Breast epithelium (tissue), 4 donors: ENCODE data around the gene APOBEC3A. TPM values are rescaled to one million over a fixed set of nuclear protein-coding genes. Genes with fewer than 3 reads are reported as not detected.
"Not testable (repeated sequence)": the region's sequence is repeated elsewhere in the genome, so short reads cannot be mapped to it uniquely, and the experiment has no call there.

Experiments
- DNase-seq, 2 donors: peaks; one replicate each; pipeline ENCODE4 v3.0.0-alpha.2; 2019; ENCODE audit warnings: low spot score in 2 of 2
- H3K27ac ChIP-seq, 2 donors: fragments of 200-600 bp; sonication (generic) in 1 of 2; one replicate each; pipeline ENCODE4 v1.5.1; 2016 to 2019; ENCODE audit warnings: mild to moderate bottlenecking in 1 of 2
- H3K27me3 ChIP-seq, 2 donors: fragments of 200-600 bp; sonication (generic) in 1 of 2; one replicate each; pipeline versions ENCODE4 v1.5.1 to v1.6.0; 2017 to 2019; ENCODE audit warnings: control low read depth in 1 of 2, mild to moderate bottlenecking in 1 of 2
- H3K36me3 ChIP-seq: fragments of 200-600 bp; one replicate; pipeline ENCODE4 v1.5.1; 2019
- H3K4me1 ChIP-seq, 2 donors: fragments of 200-600 bp; sonication (generic); one replicate each; pipeline ENCODE4 v1.5.1; 2016 to 2019; ENCODE audit warnings: control low read depth in 1 of 2
- H3K4me3 ChIP-seq, 3 donors: fragments of 200-600 bp; sonication (generic); 1 replicate in 2 of 3; 2 replicates in 1 of 3; pipeline ENCODE4 v1.5.1; 2016 to 2019; ENCODE audit warnings: mild to moderate bottlenecking in 3 of 3, moderate library complexity in 2 of 3
- H3K9me3 ChIP-seq, 2 donors: fragments of 200-600 bp; sonication (generic) in 1 of 2; one replicate each; pipeline ENCODE4 v1.5.1; 2016 to 2019; ENCODE audit warnings: control low read depth in 1 of 2
- POLR2A ChIP-seq: fragments of 450-650 bp; IDR thresholded peaks from one replicate; pipeline ENCODE4 v1.6.1; 2016; ENCODE audit warnings: antibody characterized with exemption, mild to moderate bottlenecking, moderate library complexity
- POLR2AphosphoS5 ChIP-seq, 3 donors: sonication (generic); formaldehyde crosslinking; IDR thresholded peaks; one replicate each; pipeline ENCODE4 v1.6.1; 2017; ENCODE audit warnings: antibody characterized with exemption in 3 of 3
- intact Hi-C: fragments of 100-400 bp; cut with DNase I; formaldehyde crosslinking; loops from one replicate; pipeline ENCODE4 v1.15.1; 2023; ENCODE audit warnings: low total_unique reads
- total RNA-seq, 3 donors: library from RNA; depleted of rRNA; stranded (reverse); fragments of >200 nt; gene quantifications; one replicate each; pipeline ENCODE4 v1.1.0, GENCODE V29; 2016
- TF ChIP-seq, protein P1 (sequence below), 3 donors: fragments of 450-650 bp; IDR thresholded peaks; one replicate each; pipeline ENCODE4 v1.5.1; 2016 to 2017; ENCODE audit warnings: antibody characterized with exemption in 3 of 3, mild to moderate bottlenecking in 3 of 3, moderate library complexity in 3 of 3

APOBEC3A gene
- total RNA-seq, 3 donors from 2014 or later = 0.44 TPM; not detected in 2

DNA sequence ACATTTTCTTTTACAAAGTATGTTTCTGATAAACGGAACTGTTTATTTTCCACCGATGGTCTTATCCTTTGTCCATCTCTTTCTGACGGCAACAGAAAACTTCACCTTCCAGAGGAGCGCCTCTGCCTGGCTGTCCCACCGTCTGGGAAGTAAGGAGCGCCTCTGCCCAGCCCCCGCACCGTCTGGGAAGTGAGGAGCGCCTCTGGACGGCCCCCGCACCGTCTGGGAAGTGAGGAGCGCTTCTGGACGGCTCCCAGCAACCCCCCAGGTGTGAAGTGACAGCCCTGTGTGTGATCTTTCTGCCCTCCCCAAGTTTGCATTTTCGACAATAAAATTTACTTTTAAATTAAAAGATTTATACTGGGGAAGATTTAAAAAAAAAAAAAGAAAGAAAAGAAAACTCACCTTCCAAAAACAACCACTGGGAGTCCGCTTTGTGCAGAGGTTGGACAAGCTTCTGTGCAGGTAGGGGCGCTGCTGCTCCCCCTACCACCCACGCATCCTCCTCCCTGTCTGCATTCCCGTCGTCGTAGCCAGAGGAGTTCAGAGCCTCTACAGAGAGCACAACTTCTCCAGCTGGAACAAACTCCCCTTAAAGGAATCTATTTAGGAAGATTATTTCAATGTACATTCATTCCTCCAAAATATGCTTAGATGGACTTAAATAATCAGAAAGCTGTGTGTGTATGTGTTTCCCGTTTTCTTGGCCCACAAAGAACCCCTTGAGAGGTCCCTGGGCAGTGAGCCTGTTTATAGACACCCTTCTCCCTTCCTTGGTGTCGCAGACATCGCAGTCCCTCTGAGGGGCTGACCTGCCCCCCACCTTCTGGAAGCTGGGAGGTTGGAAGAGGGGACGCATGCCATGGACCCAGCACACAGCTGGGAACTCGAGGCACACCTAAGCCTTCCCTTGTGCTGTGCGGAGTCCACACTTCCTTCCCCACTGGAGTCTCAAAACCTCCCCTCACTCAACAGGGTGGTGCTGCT lies 23.9 kb downstream of the APOBEC3A start:
- Histone ChIP-seq H3K27me3 (no peaks in the 10 kb centered on the region), H3K4me1 (peaks cover 0 to 4% of the 10 kb centered on the region in 2 donors), H3K27ac (peak overlapping the region in 1 of 2 donors; percentile 82), H3K4me3 (peak overlapping the region in 2 of 3 donors; percentile 46 to 65), H3K9me3 (no peaks in the 10 kb centered on the region), H3K36me3 (no peaks in the 10 kb centered on the region)
- peak in 1 of 2 donors; percentile 61 for DNase-seq
- intact Hi-C loops = loop anchor here (10.0 kb wide), 1 partner anchor 116 kb away; no protein-coding TSS in a partner anchor
- TF ChIP-seq, protein P1, sequence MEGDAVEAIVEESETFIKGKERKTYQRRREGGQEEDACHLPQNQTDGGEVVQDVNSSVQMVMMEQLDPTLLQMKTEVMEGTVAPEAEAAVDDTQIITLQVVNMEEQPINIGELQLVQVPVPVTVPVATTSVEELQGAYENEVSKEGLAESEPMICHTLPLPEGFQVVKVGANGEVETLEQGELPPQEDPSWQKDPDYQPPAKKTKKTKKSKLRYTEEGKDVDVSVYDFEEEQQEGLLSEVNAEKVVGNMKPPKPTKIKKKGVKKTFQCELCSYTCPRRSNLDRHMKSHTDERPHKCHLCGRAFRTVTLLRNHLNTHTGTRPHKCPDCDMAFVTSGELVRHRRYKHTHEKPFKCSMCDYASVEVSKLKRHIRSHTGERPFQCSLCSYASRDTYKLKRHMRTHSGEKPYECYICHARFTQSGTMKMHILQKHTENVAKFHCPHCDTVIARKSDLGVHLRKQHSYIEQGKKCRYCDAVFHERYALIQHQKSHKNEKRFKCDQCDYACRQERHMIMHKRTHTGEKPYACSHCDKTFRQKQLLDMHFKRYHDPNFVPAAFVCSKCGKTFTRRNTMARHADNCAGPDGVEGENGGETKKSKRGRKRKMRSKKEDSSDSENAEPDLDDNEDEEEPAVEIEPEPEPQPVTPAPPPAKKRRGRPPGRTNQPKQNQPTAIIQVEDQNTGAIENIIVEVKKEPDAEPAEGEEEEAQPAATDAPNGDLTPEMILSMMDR (IDR thresholded peaks at IDR 0.05) = peak in 2 of 3 donors; percentile 32 to 43
- TF ChIP-seq POLR2A = no peak

DNA sequence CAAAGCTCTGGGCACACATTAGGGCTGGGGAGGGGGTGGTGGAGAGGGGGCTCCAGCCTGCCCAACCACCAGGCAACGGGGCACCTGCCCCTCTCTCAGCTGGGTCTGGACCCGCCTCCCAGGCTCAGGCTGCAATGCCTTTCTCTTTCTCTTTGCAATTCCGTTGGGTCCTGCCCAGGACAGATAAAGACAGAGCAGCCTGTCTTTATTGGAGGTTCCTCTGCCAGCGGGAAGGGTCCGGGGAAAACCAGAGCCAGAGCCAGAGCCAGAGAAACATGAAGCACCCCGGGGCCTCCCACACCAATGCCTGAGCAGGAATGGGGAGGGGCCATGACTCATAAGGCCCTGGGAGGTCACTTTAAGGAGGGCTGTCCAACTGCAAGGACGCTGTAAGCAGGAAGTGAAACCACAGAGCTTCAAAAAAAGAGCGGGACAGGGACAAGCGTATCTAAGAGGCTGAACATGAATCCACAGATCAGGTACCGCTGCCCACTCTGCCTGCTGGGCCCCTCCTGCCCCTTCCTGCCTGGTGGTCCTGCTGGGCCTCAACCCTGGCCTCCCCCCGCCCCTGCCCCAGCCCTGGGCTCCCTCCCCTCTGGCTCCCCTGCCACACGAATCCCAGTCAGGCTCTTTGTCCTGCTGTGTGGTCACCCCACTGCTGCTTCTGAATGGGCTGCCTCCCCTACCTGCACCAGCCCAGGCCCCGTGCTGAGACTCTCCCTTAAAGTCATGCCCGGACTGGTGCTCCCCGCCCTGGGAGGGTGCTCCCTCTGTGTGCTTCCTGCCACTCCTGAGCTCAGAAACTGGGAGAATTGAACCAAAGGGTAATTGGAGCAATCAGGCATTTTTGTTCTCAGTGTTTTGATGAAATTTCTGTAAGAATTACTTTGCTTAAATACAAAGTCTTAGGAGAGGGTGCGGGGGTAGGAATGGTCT lies 24.9 kb downstream of the APOBEC3A start, which contains the start of gene APOBEC3B:
Gene APOBEC3B, plus strand, starts transcription at position 356 of the 936 bp plus-strand sequence. Its CDS starts 107 bp downstream, at position 463.
- TF ChIP-seq, protein P1 (IDR thresholded peaks at IDR 0.05) = no peak
- TF ChIP-seq POLR2A = no peak
- peak in 1 of 3 donors; percentile 44 for TF ChIP-seq POLR2AphosphoS5 (IDR thresholded peaks at IDR 0.05)
- no peaks in the 10 kb centered on the region for H3K36me3 ChIP-seq
- peak in 1 of 2 donors; percentile 84 for DNase-seq
- peak within 1 kb of the TSS in 2 of 3 donors; percentile 46 to 65 for H3K4me3 ChIP-seq
- intact Hi-C loops = loop anchor here (10.0 kb wide), 1 partner anchor 117 kb away; no protein-coding TSS in a partner anchor
- H3K4me1 ChIP-seq = peaks cover 0 to 4% of the 10 kb centered on the region in 2 donors
- H3K9me3 ChIP-seq = no peaks in the 10 kb centered on the region
- no peaks in the 10 kb centered on the region for H3K27me3 ChIP-seq
- peak within 1 kb of the TSS in 1 of 2 donors; percentile 82 for H3K27ac ChIP-seq

DNA sequence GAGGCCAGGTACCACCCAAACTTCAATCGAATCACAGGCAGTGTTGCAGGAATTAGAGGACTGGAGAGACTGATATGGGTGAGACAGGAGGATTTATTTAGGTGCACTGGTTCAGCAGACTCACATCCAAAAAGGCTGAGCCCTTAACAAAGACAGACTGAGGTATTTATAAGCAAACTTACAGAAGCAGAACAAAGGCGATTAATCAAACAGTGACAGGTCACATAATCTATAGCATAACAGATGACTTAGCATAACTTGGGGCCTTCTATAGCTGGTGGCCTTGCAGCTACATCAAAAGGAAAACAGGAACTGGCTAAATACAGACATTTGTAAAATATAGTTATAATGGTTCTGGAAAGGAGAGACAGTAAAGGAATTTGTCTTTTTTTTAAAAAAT lies 26.8 kb downstream of the APOBEC3A start:
- H3K4me3 ChIP-seq = no peak overlapping the region
- no peaks in the 10 kb centered on the region for H3K9me3 ChIP-seq
- intact Hi-C loops = loop anchor here (10.0 kb wide), 1 partner anchor 119 kb away; no protein-coding TSS in a partner anchor
- H3K36me3 ChIP-seq = no peaks in the 10 kb centered on the region
- TF ChIP-seq POLR2AphosphoS5 (IDR thresholded peaks at IDR 0.05) (no peak), POLR2A (no peak)
- TF ChIP-seq, protein P1 (IDR thresholded peaks at IDR 0.05) = no peak
- H3K4me1 ChIP-seq = peaks cover 0 to 4% of the 10 kb centered on the region in 2 donors
- H3K27me3 ChIP-seq = no peaks in the 10 kb centered on the region
- H3K27ac ChIP-seq = no peak overlapping the region
- no peak for DNase-seq

DNA sequence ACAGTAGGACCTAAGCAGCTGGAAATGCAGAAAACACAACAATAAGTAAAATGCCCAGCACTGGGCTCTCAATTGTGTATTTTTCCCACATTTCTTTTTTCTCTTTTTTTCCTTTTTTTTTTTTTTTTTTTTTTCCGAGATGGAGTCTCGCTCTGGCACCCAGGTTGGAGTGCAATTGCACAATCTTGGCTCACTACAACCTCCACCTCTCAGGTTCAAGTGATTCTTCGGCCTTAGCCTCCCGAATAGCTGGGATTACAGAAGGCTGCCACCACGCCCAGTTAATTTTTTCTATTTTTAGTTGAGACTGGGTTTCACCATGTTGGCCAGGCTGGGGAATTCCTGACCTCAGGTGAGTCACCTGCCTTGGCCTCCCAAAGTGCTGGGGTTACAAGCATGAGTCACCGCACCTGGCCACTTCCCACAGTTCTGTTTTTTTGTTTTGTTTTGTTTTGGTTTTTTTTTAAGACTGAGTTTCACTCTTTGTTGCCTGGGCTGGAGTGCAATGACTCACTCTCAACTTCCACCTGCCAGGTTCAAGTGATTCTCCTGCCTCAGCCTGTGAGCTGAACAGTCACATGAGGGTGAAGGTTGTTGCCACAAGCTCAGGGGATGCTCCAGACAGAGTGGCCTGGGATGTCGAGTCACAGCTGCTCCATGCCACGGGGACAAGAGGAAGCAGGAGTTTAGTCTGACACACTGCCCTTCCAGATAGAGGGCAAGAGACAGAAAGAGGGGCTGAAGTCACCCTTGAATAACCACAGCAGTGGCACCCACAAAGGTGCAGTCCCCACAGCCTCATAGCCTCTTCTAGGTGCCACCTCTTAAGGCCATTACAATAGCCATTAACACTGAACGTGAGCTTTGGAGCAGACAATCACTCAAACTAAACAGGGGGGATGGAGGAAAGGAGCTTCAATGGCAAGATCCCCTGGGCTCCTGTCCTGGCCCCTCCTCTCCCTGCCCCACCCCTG lies 27.7 kb downstream of the APOBEC3A start:
- H3K4me1 ChIP-seq, H3K9me3 ChIP-seq, H3K27me3 ChIP-seq, H3K36me3 ChIP-seq, H3K4me3 ChIP-seq: not testable (repeated sequence)
- TF ChIP-seq POLR2AphosphoS5 (IDR thresholded peaks at IDR 0.05) = peak in 1 of 3 donors; percentile 59
- DNase-seq = peak in 1 of 2 donors; percentile 71
- H3K27ac ChIP-seq = peak overlapping the region in 1 of 2 donors; percentile 10
- intact Hi-C loops = loop anchor here (10.0 kb wide), 1 partner anchor 120 kb away; no protein-coding TSS in a partner anchor
